GM12878 (cell line): ENCODE results near the gene IRF9. TPM values are rescaled to one million over a fixed set of nuclear protein-coding genes. Genes with fewer than 3 reads are reported as not detected.

ENCODE experiments used
- ATAC-seq: fragments of 200-7000 bp; cut with Tn5 transposase; 3 replicates; pipeline ENCODE4 v1.9.1; 2020; ENCODE audit warnings: mild to moderate bottlenecking, moderate library complexity
- BruUV-seq: library from RNA; stranded (reverse); fragments of 400-500 nt; replicated peaks from 2 replicates; lab custom pipeline; 2021; lab: Mats Ljungman, UMichigan
- CTCF ChIA-PET: fragments of 300-600 bp; sonication (Branson Sonifier 250); formaldehyde crosslinking; extraction: SDS; loops from one replicate; lab custom pipeline; 2021; ENCODE audit warnings: inconsistent platforms; lab: Yijun Ruan, JAX
- POLR2A ChIA-PET: fragments of 350-600 bp; formaldehyde crosslinking; extraction: SDS; loops from one replicate; lab custom pipeline; 2021; ENCODE audit warnings: inconsistent platforms; lab: Charles Lee
- RAD21 ChIA-PET: fragments of 300-600 bp; sonication (Branson Sonifier 250); formaldehyde crosslinking; loops from one replicate; lab custom pipeline; 2023; ENCODE audit warnings: antibody characterized with exemption; ENCODE audit not compliant: unreplicated experiment; lab: Charles Lee
- SMC1A ChIA-PET: fragments of 300-600 bp; sonication (Branson Sonifier 250); formaldehyde crosslinking; loops from one replicate; lab custom pipeline; 2023; ENCODE audit not compliant: unreplicated experiment, uncharacterized antibody; lab: Charles Lee
- DNase-seq: peaks from one replicate; pipeline ENCODE4 v3.0.0-alpha.2; 2011; ENCODE audit warnings: low read depth, low spot score
- FAIRE-seq: peaks from 3 replicates; lab custom pipeline; 2011; peaks lifted over from hg19 to GRCh38; lab: Jason Lieb, UNC
- H2AFZ ChIP-seq: 2 replicates; pipeline ENCODE4 v1.6.0; 2011; ENCODE audit warnings: low read depth, low read length, control low read depth; ENCODE audit not compliant: control insufficient read depth
- H3K27ac ChIP-seq: 2 replicates; pipeline ENCODE4 v1.5.1; 2011; ENCODE audit warnings: control low read depth; ENCODE audit not compliant: control insufficient read depth, insufficient read depth
- H3K27me3 ChIP-seq, 2 experiments: replicated peaks in 1 of 2; 2 replicates each; pipeline versions ENCODE4 v1.6.0 to v1.6.1; 2011; ENCODE audit warnings: low read length in 1 of 2; ENCODE audit not compliant: control insufficient read depth in 2 of 2, insufficient read depth in 2 of 2
- H3K36me3 ChIP-seq, 2 experiments: 2 replicates each; pipeline ENCODE4 v1.5.1; 2011; ENCODE audit warnings: low read length in 1 of 2; ENCODE audit not compliant: control insufficient read depth in 2 of 2, insufficient read depth in 2 of 2
- H3K4me1 ChIP-seq: 2 replicates; pipeline ENCODE4 v1.6.1; 2011; ENCODE audit warnings: mild to moderate bottlenecking, low read length, moderate library complexity, mixed read lengths; ENCODE audit not compliant: control insufficient read depth, insufficient read depth
- H3K4me2 ChIP-seq: 2 replicates; pipeline ENCODE4 v1.6.0; 2011; ENCODE audit warnings: control low read depth; ENCODE audit not compliant: control insufficient read depth, insufficient read depth
- H3K4me3 ChIP-seq: fragments of 200-600 bp; sonication (generic); 2 replicates; pipeline ENCODE4 v1.5.1; 2016
- H3K79me2 ChIP-seq: 2 replicates; pipeline ENCODE4 v1.6.0; 2011; ENCODE audit warnings: low read length; ENCODE audit not compliant: control insufficient read depth, insufficient read depth
- H3K9ac ChIP-seq: 2 replicates; pipeline ENCODE4 v1.8.0; 2011; ENCODE audit warnings: low read length, control low read depth, mixed read lengths; ENCODE audit not compliant: control insufficient read depth, insufficient read depth
- H3K9me3 ChIP-seq: replicated peaks from 3 replicates; pipeline ENCODE4 v1.5.1; 2011; ENCODE audit warnings: mild to moderate bottlenecking, low read length; ENCODE audit not compliant: control insufficient read depth, insufficient read depth
- H4K20me1 ChIP-seq: 2 replicates; pipeline ENCODE4 v1.6.0; 2011; ENCODE audit not compliant: control insufficient read depth, insufficient read depth
- BCL11A ChIP-seq: IDR thresholded peaks from 2 replicates; pipeline ENCODE4 v1.6.1; 2011; ENCODE audit warnings: low read depth, low read length
- CBFB ChIP-seq: IDR thresholded peaks from 2 replicates; pipeline ENCODE4 v1.6.1; 2016; ENCODE audit warnings: antibody characterized with exemption, low read depth
- CHD2 ChIP-seq: IDR thresholded peaks from 2 replicates; pipeline ENCODE4 v1.6.1; 2011; ENCODE audit warnings: low read depth, low read length, improper control_type of control experiment, borderline replicate concordance
- CTCF ChIP-seq, 3 experiments: IDR thresholded peaks in 2 of 3; conservative IDR thresholded peaks in 1 of 3; 2 replicates each; pipeline ENCODE4 v1.5.1; 2011; ENCODE audit warnings: low read depth in 3 of 3, low read length in 3 of 3, mild to moderate bottlenecking in 3 of 3, control low read depth in 2 of 3, moderate library complexity in 2 of 3, inconsistent platforms in 1 of 3, mixed read lengths in 1 of 3; ENCODE audit not compliant: control insufficient read depth in 2 of 3, insufficient read depth in 1 of 3; ENCODE audit errors: extremely low read depth in 1 of 3
- E2F4 ChIP-seq: IDR thresholded peaks from 2 replicates; pipeline ENCODE4 v1.6.1; 2012; ENCODE audit warnings: low read depth, low read length, improper control_type of control experiment
- E4F1 ChIP-seq: fragments of 450-650 bp; IDR thresholded peaks from 2 replicates; pipeline ENCODE4 v1.6.1; 2018; ENCODE audit warnings: borderline replicate concordance, mild to moderate bottlenecking; ENCODE audit not compliant: partially characterized antibody
- PML ChIP-seq: IDR thresholded peaks from 2 replicates; pipeline ENCODE4 v1.6.1; 2012; ENCODE audit warnings: low read length, inconsistent platforms
- POLR2A ChIP-seq: IDR thresholded peaks from 2 replicates; pipeline ENCODE4 v1.6.1; 2011; ENCODE audit warnings: low read depth, mild to moderate bottlenecking, low read length
- POLR2AphosphoS2 ChIP-seq: IDR thresholded peaks from 2 replicates; pipeline ENCODE4 v1.6.1; 2011; ENCODE audit warnings: low read depth, mild to moderate bottlenecking, low read length, improper control_type of control experiment, moderate library complexity
- POLR2AphosphoS5 ChIP-seq: IDR thresholded peaks from 2 replicates; pipeline ENCODE4 v1.6.1; 2011; ENCODE audit warnings: mild to moderate bottlenecking, low read length, inconsistent platforms
- SIX5 ChIP-seq: IDR thresholded peaks from 2 replicates; pipeline ENCODE4 v1.6.1; 2011; ENCODE audit warnings: mild to moderate bottlenecking, low read depth, low read length, moderate library complexity; ENCODE audit not compliant: severe bottlenecking
- ZNF207 ChIP-seq: fragments of 450-650 bp; IDR thresholded peaks from 2 replicates; pipeline ENCODE4 v1.6.1; 2014; ENCODE audit warnings: antibody characterized with exemption, mild to moderate bottlenecking, borderline replicate concordance
- ZNF592 ChIP-seq: fragments of 450-650 bp; IDR thresholded peaks from 2 replicates; pipeline ENCODE4 v1.6.1; 2017; ENCODE audit warnings: mild to moderate bottlenecking, moderate library complexity
- WGBS: methylation state at CpG from one replicate; pipeline ENCODE4 v1.1.6; 2016; ENCODE audit warnings: low lambda C conversion rate; ENCODE audit not compliant: insufficient replicate concordance, insufficient coverage; ENCODE audit errors: missing lambda C conversion rate; 5-methylcytosine and 5-hydroxymethylcytosine counted together
- in situ Hi-C: fragments of 300-500 bp; cut with MboI; formaldehyde crosslinking; loops from 9 replicates; pipeline ENCODE4 v1.14.3; 2018; ENCODE audit warnings: mixed read lengths
- intact Hi-C: fragments of 100-400 bp; cut with micrococcal nuclease; formaldehyde crosslinking; loops from one replicate; pipeline ENCODE4 v1.14.2; 2022; ENCODE audit not compliant: unreplicated experiment
- polyA plus RNA-seq, 11 experiments: library from polyadenylated mRNA; depleted of rRNA in 4 of 11; unstranded in 6 of 11; stranded (reverse) in 5 of 11; fragments of >200 nt; fragmentation: Nextera tagmentation in 4 of 11; fragmentation: Illumina TruSeq in 1 of 11; extraction: Ambion mirVana in 4 of 11; extraction: Trizol in 1 of 11; gene quantifications; 1 replicate in 1 of 11; 2 replicates in 10 of 11; pipeline versions ENCODE4 v1.2.1 to v1.2.3, GENCODE V29; 2011 to 2016; ENCODE audit warnings: inconsistent platforms in 2 of 11, missing spikeins in 2 of 11, low read depth in 1 of 11
- total RNA-seq, 4 experiments: library from RNA; depleted of rRNA in 3 of 4; stranded (reverse); fragments of >200 nt in 3 of 4; fragmentation: Illumina TruSeq in 1 of 4; extraction: Trizol in 1 of 4; gene quantifications; 2 replicates each; pipeline versions ENCODE4 v1.2.1 to v1.2.3, GENCODE V29; 2013 to 2021

IRF9 gene
- total and polyA plus RNA-seq, 10 of the 15 experiments (the other 5 are each of a cell fraction or from before 2014, with no cell fraction given): 47.6 to 234 (median 148) TPM

GRCh38 chr14:24139272-24139934 is 21.7 kb upstream of the IRF9 start:
- ChIA-PET SMC1A (interaction anchor here (1.1 to 7.7 kb wide), 5 partner anchors 9 to 30 kb away, joined by 4 to 70 read pairs (median 21); partner anchors contain the start of genes DCAF11, IRF9 and NRL), POLR2A (interaction anchor here (1.0 to 11.6 kb wide), 4 partner anchors 8 to 31 kb away, joined by 3 to 276 read pairs (median 80); partner anchors contain the start of genes DCAF11, IRF9, NRL and PSME2), RAD21 (interaction anchor here (1.0 to 6.8 kb wide), 4 partner anchors 21 to 43 kb away, joined by 4 to 69 read pairs (median 7); partner anchors contain the start of genes DCAF11, IRF9 and NRL), CTCF (interaction anchor here (1.3 to 4.9 kb wide), 3 partner anchors 9 to 23 kb away, joined by 4 to 39 read pairs (median 34); partner anchors contain the start of genes DCAF11, IRF9 and NRL)
- no peaks in the 10 kb centered on the region for H3K9me3 ChIP-seq
- H3K9ac ChIP-seq: peak overlapping the region; percentile 52; the same call in 1 of the 2 replicates
- H3K36me3 ChIP-seq: peaks cover 12 to 28% of the 10 kb centered on the region in 2 experiments
- in situ Hi-C loops: no loop called here
- no peaks in the 10 kb centered on the region for H4K20me1 ChIP-seq
- peak overlapping the region; percentile 68 for H3K4me3 ChIP-seq
- FAIRE-seq: no peak
- no peak for DNase-seq
- H3K27me3 ChIP-seq: no peaks in the 10 kb centered on the region
- H3K4me1 ChIP-seq: peaks cover 43% of the 10 kb centered on the region
- H3K79me2 ChIP-seq: peaks cover 66% of the 10 kb centered on the region
- no TSS peak for BruUV-seq
- ATAC-seq: no peak
- H2AFZ ChIP-seq: no peak overlapping the region
- H3K4me2 ChIP-seq: peak overlapping the region; percentile 91
- 47% methylated on average over 9 of the region's 9 CpGs for WGBS
- H3K27ac ChIP-seq: 0 out of 2 replicates have a peak overlapping the region, but pooled peaks have one; percentile 6
- intact Hi-C loops: no loop called here
- no peak for TF ChIP-seq SIX5
- TF ChIP-seq POLR2AphosphoS5: peak; percentile 19; the same call in 1 of the 2 replicates
- TF ChIP-seq CHD2: no peak
- TF ChIP-seq CTCF (IDR thresholded peaks at IDR 0.05 in 2 of 3, conservative IDR thresholded peaks at IDR 0.05 in 1 of 3; ENCODE audit: control insufficient read depth in 2 of 3, extremely low read depth in 1 of 3, insufficient read depth in 1 of 3, low read depth in 3 of 3, low read length in 3 of 3): peak in 1 of 3 experiments; percentile 7; a peak in 1 of 6 replicates
- no peak for TF ChIP-seq ZNF207
- no peak for TF ChIP-seq ZNF592
- no peak for TF ChIP-seq E4F1
- TF ChIP-seq POLR2A: peak; percentile 24; the same call in 1 of the 2 replicates
- no peak for TF ChIP-seq E2F4
- no peak for TF ChIP-seq CBFB
- TF ChIP-seq PML: no peak
- TF ChIP-seq POLR2AphosphoS2: no peak
- TF ChIP-seq BCL11A: no peak
